Transverse colon (tissue), 4 donors: Measurements from ENCODE around the gene HCFC1R1. TPM values are rescaled to one million over a fixed set of nuclear protein-coding genes. Genes with fewer than 3 reads are reported as not detected.
A peak's percentile ranks its signal among the peaks of the same experiment; 100 is the strongest.

Source experiments
- DNase-seq: peaks from one replicate; pipeline ENCODE4 v3.0.0-alpha.2; 2019
- H3K27ac ChIP-seq, 4 donors: fragments of 200-600 bp; sonication (generic); 2 replicates each; pipeline ENCODE4 v1.5.1; 2016 to 2018; ENCODE audit warnings: inconsistent platforms in 4 of 4
- H3K27me3 ChIP-seq: fragments of 200-600 bp; sonication (generic); 2 replicates; pipeline ENCODE4 v1.5.1; 2017; ENCODE audit warnings: inconsistent platforms
- H3K36me3 ChIP-seq, 4 donors: fragments of 200-600 bp; sonication (generic); 2 replicates each; pipeline ENCODE4 v1.5.1; 2017 to 2019; ENCODE audit warnings: inconsistent platforms in 4 of 4
- H3K4me1 ChIP-seq, 4 donors: fragments of 200-600 bp; sonication (generic); 2 replicates each; pipeline ENCODE4 v1.5.1; 2017 to 2020; ENCODE audit warnings: inconsistent platforms in 4 of 4
- H3K4me3 ChIP-seq, 4 donors: fragments of 200-600 bp; sonication (generic); 1 replicate in 1 of 4; 2 replicates in 3 of 4; pipeline versions ENCODE4 v1.5.1 to v1.6.1; 2017 to 2019; ENCODE audit warnings: inconsistent platforms in 4 of 4
- H3K9me3 ChIP-seq, 2 donors: fragments of 200-600 bp; sonication (generic); 2 replicates each; pipeline ENCODE4 v1.5.1; 2017 to 2019; ENCODE audit warnings: inconsistent platforms in 2 of 2
- EP300 ChIP-seq: sonication (generic); formaldehyde crosslinking; IDR thresholded peaks from one replicate; pipeline ENCODE4 v1.6.1; 2017; ENCODE audit warnings: antibody characterized with exemption, low read depth
- POLR2A ChIP-seq: fragments of 450-650 bp; IDR thresholded peaks from one replicate; pipeline ENCODE4 v1.6.1; 2016; ENCODE audit warnings: antibody characterized with exemption, mild to moderate bottlenecking, moderate library complexity
- POLR2AphosphoS5 ChIP-seq, 3 donors: sonication (generic); formaldehyde crosslinking; IDR thresholded peaks; one replicate each; pipeline ENCODE4 v1.6.1; 2016; ENCODE audit warnings: antibody characterized with exemption in 3 of 3
- WGBS, 2 donors: methylation state at CpG; one replicate each; pipeline ENCODE4 v1.1.5; 2018; ENCODE audit warnings: low coverage in 1 of 2; 5-methylcytosine and 5-hydroxymethylcytosine counted together
- in situ Hi-C, 4 donors: fragments of 200-750 bp; cut with MboI; loops; one replicate each; pipeline versions ENCODE4 v1.15.0 to v1.15.1; 2017; ENCODE audit warnings: low sequenced_read_pairs in 3 of 4, low pct_ligation_motif_present in 1 of 4, low pct_unique_long_range_greater_than_20kb in 1 of 4
- intact Hi-C: fragments of 100-400 bp; cut with DNase I; formaldehyde crosslinking; loops from one replicate; pipeline ENCODE4 v1.15.1; 2023; ENCODE audit warnings: low total_unique reads
- total RNA-seq, 4 donors: library from RNA; depleted of rRNA; stranded (reverse); fragments of >200 nt; gene quantifications; one replicate each; pipeline ENCODE4 v1.1.0, GENCODE V29; 2016
- TF ChIP-seq, protein P1 (sequence below), 5 experiments: fragments of 200-600 bp in 3 of 5; fragments of 450-650 bp in 2 of 5; sonication (generic) in 3 of 5; IDR thresholded peaks; 1 replicate in 2 of 5; 2 replicates in 3 of 5; pipeline ENCODE4 v1.5.1; 2016 to 2017; ENCODE audit warnings: antibody characterized with exemption in 5 of 5, inconsistent platforms in 3 of 5, mild to moderate bottlenecking in 2 of 5, moderate library complexity in 1 of 5

Gene HCFC1R1
- total RNA-seq, 4 donors from 2014 or later = 4.4 to 35.4 (median 17.5) TPM

GRCh38 chr16:3042376-3042775, 18.6 kb upstream of the HCFC1R1 start:
- Histone ChIP-seq H3K27me3 (peaks cover 74% of the 10 kb centered on the region), H3K27ac (no peak overlapping the region), H3K36me3 (no peaks in the 10 kb centered on the region), H3K9me3 (no peaks in the 10 kb centered on the region), H3K4me3 (no peak overlapping the region), H3K4me1 (peaks cover 0 to 37% (median 31%) of the 10 kb centered on the region in 4 donors)
- no peak for DNase-seq
- intact Hi-C loops (no loop called here), in situ Hi-C loops (loop anchor here in 1 of 4 donors (25.0 kb wide), 1 partner anchor 95 kb away; the partner anchor contains the start of gene ZNF213)
- WGBS, 2 donors = 78 to 93% methylated on average over 2 to 3 of the region's 3 CpGs
- no peak for TF ChIP-seq EP300
- no peak for TF ChIP-seq POLR2A
- no peak for TF ChIP-seq POLR2AphosphoS5 (IDR thresholded peaks at IDR 0.05)
- TF ChIP-seq, protein P1, sequence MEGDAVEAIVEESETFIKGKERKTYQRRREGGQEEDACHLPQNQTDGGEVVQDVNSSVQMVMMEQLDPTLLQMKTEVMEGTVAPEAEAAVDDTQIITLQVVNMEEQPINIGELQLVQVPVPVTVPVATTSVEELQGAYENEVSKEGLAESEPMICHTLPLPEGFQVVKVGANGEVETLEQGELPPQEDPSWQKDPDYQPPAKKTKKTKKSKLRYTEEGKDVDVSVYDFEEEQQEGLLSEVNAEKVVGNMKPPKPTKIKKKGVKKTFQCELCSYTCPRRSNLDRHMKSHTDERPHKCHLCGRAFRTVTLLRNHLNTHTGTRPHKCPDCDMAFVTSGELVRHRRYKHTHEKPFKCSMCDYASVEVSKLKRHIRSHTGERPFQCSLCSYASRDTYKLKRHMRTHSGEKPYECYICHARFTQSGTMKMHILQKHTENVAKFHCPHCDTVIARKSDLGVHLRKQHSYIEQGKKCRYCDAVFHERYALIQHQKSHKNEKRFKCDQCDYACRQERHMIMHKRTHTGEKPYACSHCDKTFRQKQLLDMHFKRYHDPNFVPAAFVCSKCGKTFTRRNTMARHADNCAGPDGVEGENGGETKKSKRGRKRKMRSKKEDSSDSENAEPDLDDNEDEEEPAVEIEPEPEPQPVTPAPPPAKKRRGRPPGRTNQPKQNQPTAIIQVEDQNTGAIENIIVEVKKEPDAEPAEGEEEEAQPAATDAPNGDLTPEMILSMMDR (IDR thresholded peaks at IDR 0.05) = no peak

DNA sequence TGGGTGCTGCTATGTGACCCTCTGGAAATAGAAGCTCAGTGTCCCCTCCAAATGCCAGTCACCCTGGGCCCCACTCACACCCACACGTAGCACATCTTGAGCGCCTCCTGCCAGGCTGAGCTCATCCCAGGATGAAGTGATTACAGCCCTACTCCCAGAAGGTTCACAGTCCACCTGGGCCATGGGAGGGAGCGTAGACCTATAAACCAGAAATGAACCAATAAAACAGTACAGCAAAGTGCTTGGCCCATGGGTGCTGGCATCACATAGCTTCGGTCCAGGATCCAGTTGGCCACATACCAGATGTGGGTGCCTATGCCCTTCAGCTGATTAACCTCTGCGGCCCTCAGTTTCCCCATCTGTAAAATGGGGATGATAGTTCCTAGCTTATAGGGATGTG, 15.2 kb upstream of the HCFC1R1 start:
- intact Hi-C loops (no loop called here), in situ Hi-C loops (loop anchor here in 1 of 4 donors (25.0 kb wide), 1 partner anchor 98 kb away; the partner anchor contains the start of gene ZNF213)
- 48% methylated on average over 5 of the region's 5 CpGs; no CpG with 5 or more reads in 1 of the 2 donors for WGBS, 2 donors
- Histone ChIP-seq H3K4me3 (no peak overlapping the region), H3K9me3 (no peaks in the 10 kb centered on the region), H3K27ac (peak overlapping the region; percentile 62 to 79 (median 74)), H3K36me3 (no peaks in the 10 kb centered on the region), H3K27me3 (peaks cover 72% of the 10 kb centered on the region), H3K4me1 (peaks cover 0 to 33% (median 23%) of the 10 kb centered on the region in 4 donors)
- peak; percentile 84 for DNase-seq
- peak in 2 of 3 donors; percentile 67 to 84 for TF ChIP-seq POLR2AphosphoS5 (IDR thresholded peaks at IDR 0.05)
- TF ChIP-seq, protein P1 (IDR thresholded peaks at IDR 0.05) = no peak
- peak; percentile 58 for TF ChIP-seq POLR2A

- Histone ChIP-seq H3K4me3 (no peak overlapping the region), H3K9me3 (no peaks in the 10 kb centered on the region), H3K27ac (peak overlapping the region; percentile 62 to 79 (median 74)), H3K36me3 (no peaks in the 10 kb centered on the region), H3K4me1 (peaks cover 0 to 33% (median 24%) of the 10 kb centered on the region in 4 donors), H3K27me3 (peaks cover 69% of the 10 kb centered on the region)
- peak; percentile 79 for DNase-seq
- WGBS, 2 donors = 30% methylated on average over 11 of the region's 11 CpGs; no CpG with 5 or more reads in 1 of the 2 donors
- TF ChIP-seq EP300 (no peak), POLR2A (no peak), POLR2AphosphoS5 (IDR thresholded peaks at IDR 0.05) (no peak)
- TF ChIP-seq, protein P1 (IDR thresholded peaks at IDR 0.05) = no peak
- in situ Hi-C loops (loop anchor here in 1 of 4 donors (25.0 kb wide), 1 partner anchor 99 kb away; the partner anchor contains the start of gene ZNF213), intact Hi-C loops (no loop called here)
Observed at GRCh38 chr16:3038256-3038655, 14.5 kb upstream of the HCFC1R1 start.

- peak; percentile 87 for DNase-seq
- H3K9me3 ChIP-seq = no peaks in the 10 kb centered on the region
- H3K4me3 ChIP-seq = peak within 1 kb of the TSS; percentile 35 to 72 (median 58)
- peaks cover 0 to 46% (median 29%) of the 10 kb centered on the region in 4 donors for H3K4me1 ChIP-seq
- peak; percentile 61 for TF ChIP-seq POLR2A
- TF ChIP-seq, protein P1 (IDR thresholded peaks at IDR 0.05) = no peak
- TF ChIP-seq POLR2AphosphoS5 (IDR thresholded peaks at IDR 0.05) = peak; percentile 45 to 74 (median 72)
- H3K27me3 ChIP-seq = peaks cover 69% of the 10 kb centered on the region
- H3K27ac ChIP-seq = peak within 1 kb of the TSS; percentile 76 to 88 (median 84)
- WGBS, 2 donors = 9 to 67% methylated on average over 1 to 26 of the region's 44 CpGs
- intact Hi-C loops (no loop called here), in situ Hi-C loops (loop anchor here in 1 of 4 donors (25.0 kb wide), 1 partner anchor 100 kb away; the partner anchor contains the start of gene ZNF213)
- no peaks in the 10 kb centered on the region for H3K36me3 ChIP-seq
Observed at GRCh38 chr16:3036726-3037315, 13.1 kb upstream of the HCFC1R1 start, which contains the start of gene BICDL2. Gene BICDL2 (minus strand): TSS chr16:3036944. CDS start chr16:3035496, 1,448 bp downstream.
